IMR-90 (cell line): ENCODE data around the gene DCLK1. TPM values are rescaled to one million over a fixed set of nuclear protein-coding genes. Genes with fewer than 3 reads are reported as not detected.

Source experiments
- ATAC-seq: fragments of 200-7000 bp; cut with Tn5 transposase; 2 replicates; pipeline ENCODE4 v1.9.1; 2020; ENCODE audit warnings: low read depth, mild to moderate bottlenecking, moderate library complexity
- BruUV-seq: library from RNA; stranded (reverse); fragments of 400-500 nt; replicated peaks from 2 replicates; lab custom pipeline; 2021; lab: Mats Ljungman, UMichigan
- CTCF ChIA-PET: fragments of 300-600 bp; formaldehyde crosslinking; extraction: SDS; loops from one replicate; lab custom pipeline; 2021; ENCODE audit warnings: antibody characterized with exemption; lab: Yijun Ruan, JAX
- POLR2A ChIA-PET: fragments of 300-600 bp; sonication (Branson Sonifier 250); formaldehyde crosslinking; loops from one replicate; lab custom pipeline; 2022; ENCODE audit warnings: antibody characterized with exemption; ENCODE audit not compliant: unreplicated experiment; lab: Charles Lee
- DNase-seq: peaks from one replicate; pipeline ENCODE4 v3.0.0; 2013
- H2AFZ ChIP-seq: replicated peaks from 2 replicates; pipeline ENCODE3; 2013; ENCODE audit warnings: low read length, mild to moderate bottlenecking; ENCODE audit not compliant: poor library complexity
- H2AK5ac ChIP-seq: 2 replicates; pipeline ENCODE4 v1.6.1; 2013; ENCODE audit warnings: low read depth, low read length, inconsistent platforms
- H2AK9ac ChIP-seq: replicated peaks from 2 replicates; pipeline ENCODE3; 2013; ENCODE audit warnings: mild to moderate bottlenecking, low read depth, low read length, moderate library complexity; ENCODE audit not compliant: poor library complexity
- H2BK120ac ChIP-seq: 2 replicates; pipeline ENCODE4 v1.6.1; 2013; ENCODE audit warnings: low read depth, low read length, inconsistent platforms
- H2BK15ac ChIP-seq: 3 replicates; pipeline ENCODE4 v1.6.1; 2013; ENCODE audit warnings: low read depth, low read length, inconsistent platforms
- H2BK20ac ChIP-seq: 2 replicates; pipeline ENCODE4 v1.6.1; 2013; ENCODE audit warnings: low read depth, mild to moderate bottlenecking, inconsistent platforms, low read length, moderate library complexity
- H2BK5ac ChIP-seq: 2 replicates; pipeline ENCODE4 v1.6.1; 2013; ENCODE audit warnings: mild to moderate bottlenecking, low read depth, low read length, inconsistent platforms; ENCODE audit not compliant: poor library complexity, severe bottlenecking
- H3K14ac ChIP-seq: replicated peaks from 2 replicates; pipeline ENCODE4 v1.6.1; 2013; ENCODE audit warnings: low read depth, low read length, inconsistent platforms
- H3K18ac ChIP-seq: 2 replicates; pipeline ENCODE4 v1.6.1; 2013; ENCODE audit warnings: low read depth, low read length, control low read depth
- H3K23ac ChIP-seq: 2 replicates; pipeline ENCODE4 v1.6.1; 2013; ENCODE audit warnings: low read depth, low read length, inconsistent platforms
- H3K27ac ChIP-seq: 2 replicates; pipeline ENCODE4 v1.5.1; 2013; ENCODE audit warnings: mild to moderate bottlenecking, control low read depth, low read length; ENCODE audit not compliant: insufficient read depth
- H3K27me3 ChIP-seq: 2 replicates; pipeline ENCODE4 v1.6.1; 2013; ENCODE audit warnings: low read length; ENCODE audit not compliant: control insufficient read depth, insufficient read depth
- H3K36me3 ChIP-seq: 2 replicates; pipeline ENCODE4 v1.6.1; 2013; ENCODE audit warnings: low read length, mixed read lengths; ENCODE audit not compliant: control insufficient read depth, insufficient read depth
- H3K4ac ChIP-seq: 2 replicates; pipeline ENCODE4 v1.6.1; 2013; ENCODE audit warnings: low read depth, low read length, inconsistent platforms
- H3K4me1 ChIP-seq: 2 replicates; pipeline ENCODE4 v1.6.1; 2013; ENCODE audit warnings: low read length, mixed read lengths; ENCODE audit not compliant: control insufficient read depth, insufficient read depth
- H3K4me2 ChIP-seq: 2 replicates; pipeline ENCODE4 v1.6.1; 2013; ENCODE audit warnings: low read depth, mild to moderate bottlenecking, control low read depth, low read length, moderate library complexity
- H3K4me3 ChIP-seq: 2 replicates; pipeline ENCODE4 v1.5.1; 2013; ENCODE audit warnings: low read depth, mild to moderate bottlenecking, control low read depth, low read length, moderate library complexity; ENCODE audit not compliant: insufficient read depth
- H3K56ac ChIP-seq: 2 replicates; pipeline ENCODE4 v1.6.1; 2013; ENCODE audit warnings: low read length, inconsistent platforms; ENCODE audit not compliant: insufficient read depth; ENCODE audit errors: extremely low read depth
- H3K79me1 ChIP-seq, 2 experiments: 2 replicates each; pipeline ENCODE4 v1.6.1; 2013; ENCODE audit warnings: low read length in 2 of 2, inconsistent platforms in 1 of 2, low read depth in 1 of 2
- H3K9ac ChIP-seq: 2 replicates; pipeline ENCODE4 v1.6.1; 2013; ENCODE audit warnings: low read depth, low read length, control low read depth
- H3K9me1 ChIP-seq: 2 replicates; pipeline ENCODE4 v1.6.1; 2013; ENCODE audit warnings: low read length, inconsistent platforms; ENCODE audit not compliant: insufficient read depth
- H3K9me3 ChIP-seq: 2 replicates; pipeline ENCODE4 v1.6.1; 2013; ENCODE audit warnings: low read length; ENCODE audit not compliant: control insufficient read depth, insufficient read depth
- H4K20me1 ChIP-seq: 2 replicates; pipeline ENCODE4 v1.6.1; 2013; ENCODE audit warnings: low read length, inconsistent platforms; ENCODE audit not compliant: insufficient read depth
- H4K5ac ChIP-seq: 2 replicates; pipeline ENCODE4 v1.6.1; 2013; ENCODE audit warnings: mild to moderate bottlenecking, low read depth, low read length, control low read depth
- H4K8ac ChIP-seq, 2 experiments: 2 replicates each; pipeline ENCODE4 v1.6.1; 2013; ENCODE audit warnings: low read depth in 2 of 2, low read length in 2 of 2, control low read depth in 1 of 2, inconsistent platforms in 1 of 2
- H4K91ac ChIP-seq: 2 replicates; pipeline ENCODE4 v1.6.1; 2013; ENCODE audit warnings: low read depth, low read length, inconsistent platforms; ENCODE audit not compliant: insufficient read depth
- BHLHE40 ChIP-seq: fragments of 150-350 bp; IDR thresholded peaks from 2 replicates; pipeline ENCODE4 v1.6.1; 2016; ENCODE audit warnings: mild to moderate bottlenecking, low read depth, low read length
- CEBPB ChIP-seq: IDR thresholded peaks from 2 replicates; pipeline ENCODE4 v1.6.1; 2012; ENCODE audit warnings: low read depth, low read length, improper control_type of control experiment
- CHD1 ChIP-seq: IDR thresholded peaks from 2 replicates; pipeline ENCODE4 v1.6.1; 2012; ENCODE audit warnings: low read depth, low read length, improper control_type of control experiment
- ELK1 ChIP-seq: fragments of 150-350 bp; IDR thresholded peaks from 2 replicates; pipeline ENCODE4 v1.6.1; 2016; ENCODE audit warnings: low read depth, mild to moderate bottlenecking, low read length, moderate library complexity, borderline replicate concordance
- FOS ChIP-seq: fragments of 150-350 bp; IDR thresholded peaks from 2 replicates; pipeline ENCODE4 v1.6.1; 2016; ENCODE audit warnings: low read depth, low read length
- MAFK ChIP-seq: IDR thresholded peaks from 2 replicates; pipeline ENCODE4 v1.6.1; 2012; ENCODE audit warnings: low read depth, low read length, improper control_type of control experiment
- MAZ ChIP-seq: IDR thresholded peaks from 2 replicates; pipeline ENCODE4 v1.6.1; 2012; ENCODE audit warnings: low read depth, mild to moderate bottlenecking, low read length, improper control_type of control experiment, moderate library complexity, borderline replicate concordance
- MXI1 ChIP-seq: IDR thresholded peaks from 2 replicates; pipeline ENCODE4 v1.6.1; 2012; ENCODE audit warnings: low read depth, mild to moderate bottlenecking, low read length, moderate library complexity, borderline replicate concordance
- NFE2L2 ChIP-seq: fragments of 150-350 bp; IDR thresholded peaks from 2 replicates; pipeline ENCODE4 v1.6.1; 2016; ENCODE audit warnings: low read depth, mild to moderate bottlenecking, low read length
- POLR2A ChIP-seq: IDR thresholded peaks from 2 replicates; pipeline ENCODE4 v1.6.1; 2012; ENCODE audit warnings: mild to moderate bottlenecking, low read depth, low read length
- RAD21 ChIP-seq: IDR thresholded peaks from 2 replicates; pipeline ENCODE4 v1.6.1; 2012; ENCODE audit warnings: low read length, improper control_type of control experiment
- RCOR1 ChIP-seq: IDR thresholded peaks from 2 replicates; pipeline ENCODE4 v1.6.1; 2012; ENCODE audit warnings: mild to moderate bottlenecking, low read length, improper control_type of control experiment; ENCODE audit not compliant: insufficient replicate concordance
- RFX5 ChIP-seq: IDR thresholded peaks from 2 replicates; pipeline ENCODE4 v1.8.0; 2012; ENCODE audit warnings: low read depth, mild to moderate bottlenecking, low read length, moderate library complexity
- SMC3 ChIP-seq: fragments of 150-350 bp; IDR thresholded peaks from 2 replicates; pipeline ENCODE4 v1.6.1; 2016; ENCODE audit warnings: low read depth, mild to moderate bottlenecking, antibody characterized with exemption, low read length, moderate library complexity
- USF2 ChIP-seq: fragments of 150-350 bp; IDR thresholded peaks from 2 replicates; pipeline ENCODE4 v1.6.1; 2017; ENCODE audit warnings: mild to moderate bottlenecking, antibody characterized with exemption, low read length, low read depth
- WGBS, 2 experiments: methylation state at CpG; one replicate each; pipeline versions ENCODE4 v1.1.5 to v1.1.7; 2013; ENCODE audit warnings: missing lambda C conversion rate in 2 of 2; ENCODE audit not compliant: insufficient read length in 1 of 2; ENCODE audit errors: extremely low coverage in 2 of 2; 5-methylcytosine and 5-hydroxymethylcytosine counted together
- dilution Hi-C: fragments of 300-500 bp; cut with HindIII; formaldehyde crosslinking; loops from one replicate; pipeline ENCODE4 v1.14.3; 2018; ENCODE audit warnings: low sequenced_read_pairs; ENCODE audit not compliant: unreplicated experiment
- in situ Hi-C: fragments of 300-500 bp; cut with MboI; formaldehyde crosslinking; loops from 3 replicates; pipeline ENCODE4 v1.14.3; 2019; ENCODE audit warnings: low sequenced_read_pairs, inconsistent platforms, mixed read lengths
- intact Hi-C: fragments of 100-400 bp; cut with micrococcal nuclease; formaldehyde crosslinking; loops from 2 replicates; pipeline ENCODE4 v1.10.0; 2022
- polyA plus RNA-seq, 3 experiments: library from polyadenylated mRNA; depleted of rRNA; stranded (reverse); fragments of >200 nt; gene quantifications; 2 replicates each; pipeline ENCODE4 v1.2.3, GENCODE V29; 2012; ENCODE audit warnings: low replicate concordance in 1 of 3
- total RNA-seq: library from RNA; depleted of rRNA; stranded (reverse); fragments of >200 nt; gene quantifications from 2 replicates; pipeline ENCODE4 v1.2.3, GENCODE V29; 2012
- TF ChIP-seq, protein P1 (sequence below): conservative IDR thresholded peaks from 2 replicates; pipeline ENCODE4 v1.5.1; 2012; ENCODE audit warnings: mild to moderate bottlenecking, low read depth, low read length, improper control_type of control experiment

Gene DCLK1
- total and polyA plus RNA-seq, 2 of the 4 experiments (the other 2 are of a cell fraction), result under 0.01 to 0.02 TPM

DNA sequence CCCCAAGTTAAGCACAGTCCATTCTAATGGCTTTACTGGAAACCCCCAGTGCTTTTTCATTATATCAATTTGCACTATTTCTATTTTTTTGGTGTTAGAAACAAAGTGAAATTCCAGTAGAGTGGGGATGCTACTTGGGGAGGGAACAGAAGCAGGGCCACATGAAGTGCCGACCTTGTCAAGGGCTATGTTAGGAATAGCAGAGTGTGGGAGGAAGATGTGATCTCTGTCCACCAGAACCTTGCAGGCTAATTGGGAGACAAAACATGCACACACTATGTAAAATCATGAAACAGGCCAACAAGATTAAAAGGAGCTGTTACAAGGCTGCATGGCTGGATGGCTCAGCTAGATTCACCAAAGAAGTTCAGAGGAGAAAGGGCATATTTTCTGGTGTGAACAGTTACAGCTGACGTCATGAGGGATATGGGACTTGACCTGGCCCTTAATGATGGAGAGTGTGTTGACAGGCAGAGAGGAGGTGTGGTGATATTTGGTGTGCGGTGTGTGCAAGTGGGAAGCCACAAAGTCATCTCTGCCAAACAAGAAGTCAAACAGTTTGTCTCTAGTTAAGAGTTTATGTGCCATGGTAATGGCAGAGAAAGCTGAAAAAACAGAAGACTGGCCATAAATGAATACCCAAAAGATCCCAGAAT, 336.3 kb downstream of the DCLK1 start:
- WGBS, 2 experiments, result 40% methylated on average over 1 of the region's 3 CpGs; no CpG with 5 or more reads in 1 of the 2 experiments
- Histone ChIP-seq H3K27ac (no peak overlapping the region), H2BK15ac (no peak overlapping the region), H3K4ac (no peak overlapping the region), H4K5ac (no peak overlapping the region), H3K56ac (no peak overlapping the region), H3K9ac (no peak overlapping the region), H2AK9ac (no peak overlapping the region), H3K14ac (no peak overlapping the region), H2AK5ac (no peak overlapping the region), H2AFZ (peak overlapping the region; percentile 24), H4K8ac (no peak overlapping the region), H2BK5ac (no peak overlapping the region), H3K18ac (no peak overlapping the region), H2BK120ac (no peak overlapping the region), H3K9me3 (no peaks in the 10 kb centered on the region), H3K27me3 (no peaks in the 10 kb centered on the region), H2BK20ac (no peak overlapping the region), H4K20me1 (no peaks in the 10 kb centered on the region), H3K79me1 (no peaks in the 10 kb centered on the region), H3K23ac (no peak overlapping the region), H3K4me3 (no peak overlapping the region), H3K9me1 (peaks cover 4% of the 10 kb centered on the region; the same call in 1 of the 2 replicates), H4K91ac (no peak overlapping the region), H3K4me1 (peaks cover 2% of the 10 kb centered on the region), H3K36me3 (no peaks in the 10 kb centered on the region), H3K4me2 (no peak overlapping the region)
- dilution Hi-C loops, result no loop called here
- DNase-seq (peak; percentile 16), ATAC-seq (no peak)
- BruUV-seq, result no TSS peak
- in situ Hi-C loops, result no loop called here
- CTCF ChIA-PET, result no interaction called here
- POLR2A ChIA-PET, result no interaction called here
- TF ChIP-seq RFX5, result no peak
- no peak for TF ChIP-seq MAZ
- TF ChIP-seq FOS, result no peak
- TF ChIP-seq USF2, result no peak
- no peak for TF ChIP-seq CEBPB
- TF ChIP-seq RCOR1, result no peak
- no peak for TF ChIP-seq POLR2A
- TF ChIP-seq SMC3, result no peak
- no peak for TF ChIP-seq BHLHE40
- no peak for TF ChIP-seq ELK1
- no peak for TF ChIP-seq MAFK
- no peak for TF ChIP-seq NFE2L2
- no peak for TF ChIP-seq CHD1
- TF ChIP-seq MXI1, result no peak
- no peak for TF ChIP-seq RAD21
- TF ChIP-seq, protein P1, sequence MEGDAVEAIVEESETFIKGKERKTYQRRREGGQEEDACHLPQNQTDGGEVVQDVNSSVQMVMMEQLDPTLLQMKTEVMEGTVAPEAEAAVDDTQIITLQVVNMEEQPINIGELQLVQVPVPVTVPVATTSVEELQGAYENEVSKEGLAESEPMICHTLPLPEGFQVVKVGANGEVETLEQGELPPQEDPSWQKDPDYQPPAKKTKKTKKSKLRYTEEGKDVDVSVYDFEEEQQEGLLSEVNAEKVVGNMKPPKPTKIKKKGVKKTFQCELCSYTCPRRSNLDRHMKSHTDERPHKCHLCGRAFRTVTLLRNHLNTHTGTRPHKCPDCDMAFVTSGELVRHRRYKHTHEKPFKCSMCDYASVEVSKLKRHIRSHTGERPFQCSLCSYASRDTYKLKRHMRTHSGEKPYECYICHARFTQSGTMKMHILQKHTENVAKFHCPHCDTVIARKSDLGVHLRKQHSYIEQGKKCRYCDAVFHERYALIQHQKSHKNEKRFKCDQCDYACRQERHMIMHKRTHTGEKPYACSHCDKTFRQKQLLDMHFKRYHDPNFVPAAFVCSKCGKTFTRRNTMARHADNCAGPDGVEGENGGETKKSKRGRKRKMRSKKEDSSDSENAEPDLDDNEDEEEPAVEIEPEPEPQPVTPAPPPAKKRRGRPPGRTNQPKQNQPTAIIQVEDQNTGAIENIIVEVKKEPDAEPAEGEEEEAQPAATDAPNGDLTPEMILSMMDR, result no peak
- intact Hi-C loops, result no loop called here
